HG03139 (cell line): Measurements from ENCODE around the gene MON1B.
A peak's percentile ranks its signal among the peaks of the same experiment; 100 is the strongest.
"Not testable (repeated sequence)": the region's sequence is repeated elsewhere in the genome, so short reads cannot be mapped to it uniquely, and the experiment has no call there.

ENCODE experiments used
- ATAC-seq: cut with Tn5 transposase; IDR thresholded peaks from one replicate; pipeline ENCODE4 v1.9.1; 2021; ENCODE audit not compliant: unreplicated experiment

MON1B gene

DNA sequence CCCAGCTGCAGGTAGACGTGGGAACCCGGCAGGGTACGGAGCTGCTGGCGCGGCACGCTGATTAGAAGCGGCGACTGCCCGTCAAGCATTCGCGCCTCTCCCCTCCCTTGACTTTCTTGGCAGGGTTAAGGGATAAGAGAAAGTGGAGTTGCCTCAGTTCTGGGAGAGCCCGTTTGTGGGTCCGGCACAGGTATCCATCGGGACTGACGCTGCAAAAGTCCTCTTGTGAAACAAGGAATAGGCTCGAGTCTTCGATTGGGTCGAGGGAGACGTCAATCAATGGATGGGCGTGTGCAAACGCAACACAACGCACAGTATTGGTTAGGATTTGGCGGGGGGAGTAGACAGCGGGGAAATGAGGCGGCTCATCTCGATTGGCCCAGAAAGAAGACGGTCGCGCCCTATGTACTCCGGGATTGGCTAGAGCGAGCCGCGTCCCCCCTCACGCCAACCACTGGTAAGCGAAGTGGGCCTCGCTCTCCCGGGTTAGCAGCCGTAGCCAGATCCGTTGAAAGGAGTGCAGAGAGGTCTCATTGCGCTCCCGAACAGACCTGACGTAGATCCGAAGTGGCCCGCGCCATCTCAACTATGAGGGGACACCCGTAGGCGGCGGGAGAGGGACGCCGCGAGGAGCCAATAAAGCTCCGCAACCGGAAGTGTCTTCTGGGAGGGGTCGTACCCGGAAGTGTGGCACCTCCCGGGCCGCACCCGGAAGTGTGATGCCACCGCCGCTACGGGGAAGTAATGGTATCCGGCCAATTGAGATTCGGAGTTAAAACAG, at the start of gene MON1B:
MON1B (plus strand) TSS at position 713 of the 781 bp plus-strand sequence. CDS start 296 bp downstream, outside the sequence.
- ATAC-seq: peak; percentile 96

DNA sequence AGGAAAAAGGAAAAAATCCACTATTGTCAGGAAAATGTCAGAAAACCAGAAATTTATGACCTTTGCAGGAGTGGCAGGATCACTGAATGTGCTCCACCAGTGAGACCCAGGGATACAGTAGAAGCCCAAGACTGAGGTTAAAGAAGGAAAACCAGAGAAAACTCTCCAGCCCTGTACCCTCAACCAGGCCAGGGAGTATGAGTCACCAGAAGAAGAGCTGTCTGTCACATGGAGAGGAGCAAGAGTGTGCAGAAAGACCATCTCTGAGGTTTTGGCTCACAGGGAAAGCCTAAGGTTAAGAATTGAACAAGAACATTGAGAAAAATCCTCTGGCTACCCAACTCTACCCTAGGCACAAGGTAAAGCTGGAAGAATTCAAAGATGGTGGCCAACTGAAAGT, 47.6 kb upstream of the MON1B start:
- ATAC-seq: no peak

DNA sequence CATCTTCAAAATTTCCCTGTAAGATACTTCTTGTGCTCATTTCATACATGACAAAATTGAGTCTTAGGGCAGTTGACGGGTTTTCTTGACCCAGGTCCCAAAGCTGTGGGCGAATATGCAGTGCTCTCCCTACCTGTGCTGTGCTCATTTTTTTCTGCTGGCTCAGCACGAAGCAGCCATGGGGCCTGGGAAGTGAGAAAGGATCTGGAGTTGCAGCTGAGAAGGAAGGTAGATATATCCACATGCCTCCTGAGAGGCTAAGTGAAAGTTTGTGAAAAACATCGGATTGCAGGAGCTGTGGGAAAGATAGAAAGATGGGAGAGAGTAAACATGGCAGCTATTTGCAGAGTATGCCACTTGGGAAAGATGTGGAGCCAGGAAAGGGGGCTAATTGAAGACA, 42.9 kb upstream of the MON1B start:
- ATAC-seq: no peak

DNA sequence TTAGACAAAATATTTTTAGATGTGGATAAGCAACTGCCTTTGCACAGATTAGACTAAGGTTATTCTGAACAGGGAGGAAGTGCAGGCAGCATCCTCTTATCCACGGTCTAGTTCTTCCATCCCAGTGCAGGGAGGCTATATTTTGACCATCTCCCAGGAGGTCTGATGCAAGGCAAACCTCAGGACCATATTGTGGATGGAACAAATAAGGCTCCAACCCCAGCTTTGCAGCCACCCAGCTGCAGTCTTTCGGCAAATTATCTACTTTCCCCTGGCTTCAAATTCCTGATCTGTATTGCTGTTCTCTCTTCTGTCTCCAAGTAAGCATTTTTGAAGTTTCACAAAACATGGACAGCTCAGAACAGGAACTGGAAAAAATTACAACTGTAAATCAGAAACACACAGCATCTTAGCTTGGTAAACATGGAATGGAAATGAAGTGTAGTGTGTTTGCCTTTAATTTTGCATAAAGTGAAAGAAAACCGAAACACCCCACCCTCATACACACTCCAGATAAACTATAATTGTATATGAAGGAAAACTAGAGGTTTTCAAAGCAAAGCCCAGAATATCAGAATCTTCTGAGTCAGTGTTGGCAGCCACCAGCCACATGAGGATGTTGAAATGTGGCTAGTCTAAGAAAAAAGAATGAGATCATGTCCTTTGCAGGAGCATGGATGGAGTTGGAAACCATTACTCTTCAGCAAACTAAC, 33.5 kb upstream of the MON1B start:
- no peak for ATAC-seq

DNA sequence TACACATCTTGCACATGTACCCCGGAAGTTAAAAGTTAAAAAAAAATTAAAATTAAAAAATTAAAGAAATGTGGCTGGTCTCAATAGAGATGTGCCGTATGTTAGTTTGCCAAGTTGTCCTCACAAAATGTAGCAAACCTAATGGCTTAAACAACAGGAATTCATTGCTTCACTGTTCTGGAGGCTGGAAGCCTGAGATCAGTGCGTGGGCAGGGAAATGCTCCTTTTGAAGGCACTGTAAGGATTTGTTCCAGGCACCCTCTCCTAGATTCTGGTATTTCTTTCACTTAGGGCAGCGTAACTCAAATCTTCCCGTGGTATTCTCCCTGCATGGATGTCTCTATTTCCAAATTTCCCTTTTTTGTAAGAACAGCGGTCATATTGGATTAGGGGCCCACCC, 32.7 kb upstream of the MON1B start:
- ATAC-seq: no peak

DNA sequence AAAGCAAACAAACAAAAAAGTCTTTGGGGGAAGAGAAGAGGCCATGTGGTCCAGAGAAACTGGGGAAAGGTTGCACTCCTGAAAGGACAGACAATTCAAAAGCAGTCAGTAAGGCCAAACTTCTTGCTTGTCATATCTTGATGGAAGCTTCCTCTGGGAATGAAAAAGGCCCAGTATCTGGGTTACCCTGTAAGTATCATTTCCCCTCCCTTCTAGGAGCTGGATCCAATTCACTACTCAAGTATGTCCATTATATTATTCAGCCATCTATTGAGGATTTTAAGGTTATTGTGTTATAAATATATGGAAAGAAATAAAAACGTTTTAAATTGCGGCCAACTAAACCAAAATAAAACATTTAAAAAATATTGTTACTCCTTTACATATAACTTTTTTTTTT, 26.0 kb upstream of the MON1B start:
- ATAC-seq: no peak

DNA sequence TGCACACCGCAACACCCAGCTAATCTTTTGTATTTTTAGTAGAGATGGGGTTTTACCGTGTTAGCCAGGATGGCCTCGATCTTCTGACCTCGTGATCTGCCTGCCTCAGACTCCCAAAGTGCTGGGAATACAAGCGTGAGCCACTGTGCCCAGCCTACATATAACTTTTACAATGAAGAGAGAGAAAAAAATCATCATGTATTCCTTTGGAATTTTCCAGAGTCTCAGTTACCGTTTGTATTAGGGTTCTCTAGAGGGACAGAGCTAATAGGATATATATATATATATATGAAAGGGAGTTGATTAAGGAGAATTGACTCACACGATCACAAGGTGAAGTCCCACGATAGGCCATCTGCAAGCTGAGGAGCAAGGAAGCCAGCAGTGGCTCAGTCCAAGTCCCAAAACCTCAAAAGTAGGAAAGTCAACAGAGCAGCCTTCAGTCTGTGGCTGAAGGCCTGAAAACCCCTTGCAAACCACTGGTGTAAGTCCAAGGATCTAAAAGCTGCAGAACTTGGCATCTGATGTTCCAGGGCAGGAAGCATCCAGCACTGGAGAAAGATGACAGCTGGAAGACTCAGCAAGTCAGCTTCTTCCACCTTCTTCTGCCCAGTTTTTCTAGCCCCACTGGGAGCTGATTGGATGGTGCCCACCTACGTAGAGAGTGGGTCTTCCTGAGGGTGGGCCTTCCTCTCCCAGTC, 25.3 kb upstream of the MON1B start:
- ATAC-seq: not testable (repeated sequence)

DNA sequence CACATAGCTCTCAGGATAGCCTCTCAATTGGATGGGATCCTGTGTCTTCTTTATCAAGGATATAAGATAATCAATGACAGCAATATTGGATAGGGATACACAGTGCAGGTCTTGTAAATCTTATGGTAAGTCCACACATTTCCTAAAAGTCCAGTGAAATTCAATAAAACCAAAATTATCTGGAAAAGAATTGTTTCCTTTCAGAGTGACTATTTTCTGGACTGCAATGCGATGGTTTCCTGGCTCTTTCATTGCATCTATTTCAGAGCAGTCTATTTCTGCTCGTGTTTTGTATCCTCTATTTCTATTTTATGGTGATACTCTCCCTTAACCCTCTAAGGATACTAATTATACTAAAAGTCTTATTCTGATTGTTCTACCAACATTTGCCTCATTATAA, 24.3 kb upstream of the MON1B start:
- no peak for ATAC-seq

DNA sequence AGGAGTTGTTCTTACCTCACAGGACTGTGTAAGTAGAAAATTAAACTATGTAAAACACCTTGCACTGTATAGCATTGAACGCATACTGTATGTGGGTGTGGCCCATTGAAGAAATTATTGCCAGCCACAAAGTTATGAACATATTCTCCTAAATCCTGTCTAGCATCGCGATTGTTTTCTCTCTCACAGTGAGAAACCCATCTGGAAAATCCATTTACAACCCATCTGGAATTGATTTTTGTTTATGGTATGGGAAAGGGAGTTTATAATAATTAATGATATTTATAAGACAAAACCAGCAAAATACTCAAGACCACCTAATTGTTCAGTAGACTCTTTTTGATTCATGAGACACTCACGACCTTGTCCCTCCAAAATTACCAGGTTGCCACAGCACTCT, 22.1 kb upstream of the MON1B start:
- ATAC-seq: no peak

DNA sequence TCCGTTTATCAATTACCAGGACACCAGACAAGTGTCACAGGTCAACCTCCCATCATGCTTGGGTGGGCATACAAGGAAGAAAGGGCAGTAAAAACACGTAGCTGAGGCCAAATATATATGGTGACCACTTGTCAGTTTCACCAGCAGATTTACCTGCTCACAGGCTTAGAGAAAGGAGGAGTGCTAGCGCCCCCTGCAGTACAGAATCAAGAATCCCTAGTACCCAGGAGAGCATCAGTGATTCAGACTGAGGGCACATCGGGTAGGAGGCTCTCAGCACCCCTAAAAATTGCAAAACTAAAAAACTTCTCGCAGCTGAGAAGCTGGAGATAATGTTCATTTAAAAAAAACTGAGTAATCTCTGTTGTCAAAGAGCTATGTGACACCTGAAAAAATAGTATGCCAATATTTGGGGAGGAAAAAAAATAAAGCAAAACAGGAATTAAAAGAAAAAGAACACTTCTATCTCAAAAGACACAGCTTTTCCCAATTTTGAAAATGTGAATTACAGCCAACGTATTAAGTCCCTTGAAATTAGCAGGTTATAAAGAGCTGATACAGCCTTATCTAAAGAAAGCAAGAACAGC, 21.2 kb upstream of the MON1B start:
- no peak for ATAC-seq

DNA sequence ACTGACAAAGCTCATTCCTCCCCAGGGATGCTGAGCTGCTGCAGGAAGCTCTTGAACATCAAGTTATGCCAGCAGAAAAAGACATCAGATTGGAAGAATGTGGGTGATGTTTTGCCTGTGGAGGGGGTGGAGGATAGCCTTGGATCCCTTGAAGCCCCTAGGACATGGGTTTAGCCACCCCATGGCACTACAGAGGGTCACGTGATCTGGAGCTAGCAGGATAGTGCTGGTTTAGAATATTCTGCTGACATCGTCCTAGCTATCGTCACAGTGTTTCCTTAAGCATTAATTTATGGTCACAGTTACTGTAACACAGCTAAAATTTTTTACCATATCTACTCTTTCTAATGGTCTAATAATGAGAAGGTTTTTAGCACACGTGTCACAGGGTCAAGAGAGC, 20.2 kb upstream of the MON1B start:
- ATAC-seq: no peak

DNA sequence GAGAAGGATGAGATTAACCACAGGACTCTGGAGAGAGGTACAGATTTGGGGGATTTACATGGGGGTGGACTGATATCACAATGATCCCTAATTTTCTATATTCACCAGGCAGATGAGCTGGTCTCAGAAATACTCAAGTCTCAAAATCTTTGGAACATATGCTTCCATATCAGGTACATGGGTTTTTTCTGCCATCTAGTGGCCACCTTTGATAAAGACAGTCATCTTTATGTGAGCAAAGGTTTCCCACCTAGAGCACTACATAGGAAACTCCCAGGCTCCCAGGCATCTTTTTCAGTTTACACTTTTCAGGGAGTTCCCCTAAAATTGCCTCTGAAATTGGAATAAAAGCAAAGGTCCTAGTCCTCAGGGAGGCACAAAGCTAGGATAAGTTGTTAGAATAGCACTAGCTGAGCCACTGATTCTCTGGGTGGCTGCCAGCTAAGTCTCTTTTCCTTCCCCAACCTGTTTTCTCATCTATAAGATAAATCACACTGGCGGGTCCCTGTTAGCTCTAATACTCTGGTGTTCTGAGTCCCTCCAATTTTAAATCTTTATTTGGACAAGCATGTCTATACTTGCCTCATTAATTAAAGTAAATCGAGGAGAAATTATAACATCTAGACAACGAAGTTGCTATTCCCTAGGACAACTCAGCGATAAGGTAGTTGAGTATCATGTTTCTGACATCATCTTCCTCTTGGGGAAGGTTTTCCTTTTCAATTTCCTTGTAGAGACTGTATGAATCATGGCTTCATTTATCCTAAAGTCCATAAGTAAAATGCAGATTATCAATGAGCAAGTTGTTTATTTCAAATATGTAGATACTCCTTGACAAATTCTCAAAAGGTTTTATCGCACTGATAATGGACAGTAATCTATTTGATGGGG, 19.0 kb upstream of the MON1B start:
- ATAC-seq: no peak

DNA sequence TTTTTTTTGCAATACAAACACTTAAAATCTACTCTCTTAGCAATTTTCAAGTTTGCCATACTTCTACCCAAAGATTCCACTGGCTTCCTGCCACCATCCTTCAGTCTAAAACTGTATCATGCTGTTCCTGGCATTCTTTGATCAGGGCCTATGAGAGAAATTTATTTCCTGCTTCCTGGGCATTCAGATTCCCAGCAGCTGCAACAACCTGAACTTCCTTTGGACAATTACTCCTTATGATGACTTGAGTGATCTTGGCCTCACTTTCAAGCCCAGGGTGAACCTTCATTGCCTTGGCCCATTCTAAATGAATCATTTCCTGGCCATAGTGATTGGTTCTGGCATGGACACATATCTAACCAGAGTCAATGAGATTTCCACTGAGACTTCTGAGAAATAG, 18.0 kb upstream of the MON1B start:
- ATAC-seq: no peak

DNA sequence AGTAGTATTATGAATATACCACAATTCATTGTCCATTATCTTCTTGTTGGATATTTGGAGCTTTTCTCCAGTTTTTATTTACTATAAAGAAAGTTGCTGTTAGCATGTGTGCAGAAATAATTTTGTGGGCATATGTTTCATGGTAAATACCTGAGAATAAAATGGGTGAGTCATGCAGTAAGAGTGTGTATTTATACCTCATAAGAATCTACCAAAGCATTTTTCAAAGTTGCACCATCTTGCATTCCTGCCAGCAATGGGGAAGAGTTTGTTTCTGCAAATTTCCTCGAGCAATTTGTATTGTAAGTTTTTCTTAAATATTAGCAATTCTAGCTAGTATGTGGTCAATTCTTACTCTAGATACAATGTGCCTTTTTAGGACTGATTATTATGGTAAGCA, 7.9 kb upstream of the MON1B start:
- no peak for ATAC-seq

DNA sequence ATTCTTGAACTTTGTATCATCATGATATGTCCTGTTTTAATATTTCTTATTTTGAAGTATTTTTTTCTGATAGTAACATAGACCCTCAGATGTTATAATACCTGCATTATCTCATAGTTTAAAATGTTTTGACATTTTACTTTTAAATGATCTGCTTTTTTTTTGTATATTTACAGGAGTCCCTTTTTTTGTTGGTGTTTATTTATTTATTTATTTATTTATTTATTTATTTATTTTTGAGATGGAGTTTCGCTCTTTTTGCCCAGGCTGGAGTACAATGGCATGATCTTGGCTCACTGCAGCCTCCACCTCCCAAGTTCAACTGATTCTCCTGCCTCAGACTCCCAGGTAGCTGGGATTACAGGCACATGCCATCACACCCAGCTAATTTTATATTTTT, 4.7 kb upstream of the MON1B start:
- not testable (repeated sequence) for ATAC-seq

DNA sequence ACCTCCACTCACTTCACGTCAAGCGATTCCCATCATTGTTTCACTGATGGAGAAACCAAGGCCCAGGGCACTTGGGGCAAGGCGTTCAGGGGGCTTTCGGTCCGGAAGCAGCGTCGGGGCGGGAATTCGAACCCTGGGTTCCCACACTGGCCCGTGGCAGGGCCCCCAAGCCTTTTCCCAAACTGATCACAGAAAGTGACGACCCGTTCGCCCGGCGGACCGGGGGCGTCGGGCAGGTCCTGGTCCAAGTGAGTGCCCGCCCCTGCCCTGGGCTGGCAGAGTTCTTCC, 856 bp upstream of the MON1B start:
- peak; percentile 0 for ATAC-seq

DNA sequence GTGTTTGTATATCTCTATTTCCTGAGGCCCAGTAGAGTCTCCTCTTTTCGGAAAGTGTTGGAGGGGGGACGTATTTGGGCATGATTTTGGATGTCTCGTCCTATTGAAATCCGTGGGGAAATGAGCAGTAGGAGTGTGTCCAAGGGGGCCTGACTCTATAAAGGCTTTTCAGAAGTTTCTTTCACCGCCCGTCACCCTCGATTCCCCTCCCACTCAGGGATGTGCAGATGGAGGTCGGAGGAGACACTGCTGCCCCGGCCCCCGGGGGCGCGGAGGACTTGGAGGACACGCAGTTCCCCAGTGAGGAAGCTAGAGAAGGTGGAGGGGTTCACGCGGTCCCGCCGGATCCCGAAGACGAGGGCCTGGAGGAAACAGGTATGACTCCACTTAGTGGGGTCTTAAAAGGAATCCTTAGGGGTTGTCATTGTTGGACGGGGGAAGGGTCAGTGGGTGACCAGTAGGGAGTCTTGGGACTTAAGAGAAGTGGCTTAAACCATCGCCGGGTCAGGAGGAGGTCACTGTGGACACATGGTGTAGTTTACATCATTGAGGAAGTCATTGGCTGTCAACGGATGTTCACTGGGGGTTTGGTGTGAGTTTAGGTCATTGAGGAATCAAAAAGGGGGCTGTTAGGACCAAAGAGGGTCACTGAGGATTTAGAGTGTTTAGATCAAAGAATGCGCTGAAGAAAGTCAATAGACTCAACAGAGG, 424 bp downstream of the MON1B start:
- no peak for ATAC-seq

DNA sequence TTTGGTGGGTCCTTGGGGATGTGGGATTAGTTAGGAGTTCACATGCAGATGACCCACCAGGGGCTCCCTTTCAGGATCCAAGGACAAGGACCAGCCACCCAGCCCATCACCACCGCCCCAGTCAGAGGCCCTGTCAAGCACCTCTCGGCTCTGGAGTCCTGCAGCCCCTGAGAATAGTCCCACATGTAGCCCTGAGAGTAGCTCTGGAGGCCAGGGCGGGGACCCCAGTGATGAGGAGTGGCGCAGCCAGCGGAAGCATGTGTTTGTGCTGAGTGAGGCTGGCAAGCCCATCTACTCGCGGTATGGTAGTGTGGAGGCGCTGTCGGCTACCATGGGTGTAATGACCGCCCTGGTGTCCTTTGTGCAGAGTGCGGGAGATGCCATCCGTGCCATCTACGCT, 2.4 kb downstream of the MON1B start:
- no peak for ATAC-seq

DNA sequence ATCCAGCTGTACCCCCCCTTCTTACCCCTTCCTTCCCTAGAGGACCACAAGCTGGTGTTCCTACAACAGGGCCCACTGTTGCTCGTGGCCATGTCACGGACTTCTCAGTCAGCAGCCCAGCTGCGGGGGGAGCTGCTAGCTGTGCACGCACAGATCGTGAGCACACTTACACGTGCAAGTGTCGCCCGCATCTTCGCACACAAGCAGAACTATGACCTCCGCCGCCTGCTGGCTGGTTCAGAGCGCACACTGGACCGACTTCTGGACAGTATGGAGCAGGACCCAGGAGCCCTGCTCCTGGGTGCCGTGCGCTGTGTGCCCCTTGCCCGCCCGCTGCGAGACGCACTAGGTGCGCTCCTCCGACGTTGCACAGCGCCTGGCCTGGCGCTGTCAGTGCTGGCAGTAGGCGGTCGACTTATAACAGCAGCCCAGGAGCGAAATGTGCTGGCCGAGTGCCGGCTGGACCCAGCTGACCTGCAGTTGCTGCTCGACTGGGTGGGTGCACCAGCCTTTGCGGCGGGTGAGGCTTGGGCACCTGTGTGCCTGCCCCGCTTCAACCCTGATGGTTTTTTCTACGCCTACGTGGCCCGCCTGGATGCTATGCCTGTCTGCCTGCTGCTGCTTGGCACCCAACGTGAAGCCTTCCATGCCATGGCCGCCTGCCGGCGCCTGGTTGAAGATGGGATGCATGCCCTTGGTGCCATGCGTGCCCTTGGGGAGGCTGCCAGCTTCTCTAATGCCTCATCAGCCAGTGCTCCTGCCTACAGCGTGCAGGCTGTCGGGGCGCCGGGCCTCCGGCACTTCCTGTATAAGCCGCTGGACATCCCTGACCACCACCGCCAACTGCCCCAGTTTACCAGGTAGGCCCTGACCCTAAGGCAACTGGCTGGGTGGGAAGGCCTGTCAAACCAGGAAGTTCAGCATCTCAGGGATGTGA, 3.6 kb downstream of the MON1B start:
- ATAC-seq: no peak
